Fibroblast of villous mesenchyme (primary cell): ENCODE results near the gene KY. TPM values are rescaled to one million over a fixed set of nuclear protein-coding genes. Genes with fewer than 3 reads are reported as not detected.

Experiments
- DNase-seq: peaks from one replicate; pipeline ENCODE4 v3.0.0-alpha.2; 2010; ENCODE audit warnings: low read depth
- H3K4me3 ChIP-seq: 2 replicates; pipeline ENCODE4 v1.5.1; 2011; ENCODE audit warnings: low read depth, mild to moderate bottlenecking, low read length
- total RNA-seq: library from RNA; depleted of rRNA; stranded (reverse); fragments of >200 nt; gene quantifications from 2 replicates; pipeline ENCODE4 v1.2.3, GENCODE V29; 2012
- TF ChIP-seq, protein P1 (sequence below): IDR thresholded peaks from 2 replicates; pipeline ENCODE4 v1.5.1; 2012; ENCODE audit warnings: low read depth, mild to moderate bottlenecking, low read length; ENCODE audit not compliant: insufficient read depth

The KY gene
- total RNA-seq, 1 donor = not detected

DNA sequence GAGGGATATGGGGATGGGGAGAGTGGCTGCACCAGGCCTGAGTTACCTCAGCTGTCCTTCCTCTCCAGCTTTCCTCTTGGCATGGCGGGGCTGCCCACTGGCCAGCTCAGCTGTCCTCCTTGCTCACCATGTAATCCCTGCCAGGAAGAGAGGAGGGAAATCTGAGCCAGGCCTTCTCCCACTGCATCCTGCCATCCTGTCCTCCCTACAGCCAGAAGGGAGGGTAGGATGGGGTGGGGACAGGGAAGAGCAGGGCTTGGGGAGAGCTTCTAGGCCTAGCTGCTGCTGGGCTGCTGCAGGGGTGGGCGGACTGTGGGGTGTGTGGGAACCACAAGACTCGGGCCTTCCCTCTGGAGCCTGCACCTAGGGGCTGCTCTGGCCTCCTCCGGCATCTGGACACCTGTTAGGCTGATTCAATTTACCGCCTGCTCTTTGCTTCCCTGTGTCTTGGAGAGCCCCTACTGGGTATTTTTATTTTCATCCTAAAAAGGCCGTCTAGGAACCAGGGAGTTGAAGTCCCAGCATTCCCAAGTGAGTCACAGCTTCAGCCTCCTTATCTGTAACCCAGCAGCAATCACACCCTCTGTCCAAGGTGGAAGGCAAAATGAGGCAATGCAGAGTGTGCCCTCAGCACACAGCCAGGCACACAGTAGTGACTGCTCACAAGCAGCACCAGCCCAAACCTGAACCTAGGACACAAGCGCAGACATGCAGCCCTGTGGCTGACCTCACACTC is 13.1 kb upstream of the KY start:
- H3K4me3 ChIP-seq = no peak overlapping the region
- TF ChIP-seq, protein P1, sequence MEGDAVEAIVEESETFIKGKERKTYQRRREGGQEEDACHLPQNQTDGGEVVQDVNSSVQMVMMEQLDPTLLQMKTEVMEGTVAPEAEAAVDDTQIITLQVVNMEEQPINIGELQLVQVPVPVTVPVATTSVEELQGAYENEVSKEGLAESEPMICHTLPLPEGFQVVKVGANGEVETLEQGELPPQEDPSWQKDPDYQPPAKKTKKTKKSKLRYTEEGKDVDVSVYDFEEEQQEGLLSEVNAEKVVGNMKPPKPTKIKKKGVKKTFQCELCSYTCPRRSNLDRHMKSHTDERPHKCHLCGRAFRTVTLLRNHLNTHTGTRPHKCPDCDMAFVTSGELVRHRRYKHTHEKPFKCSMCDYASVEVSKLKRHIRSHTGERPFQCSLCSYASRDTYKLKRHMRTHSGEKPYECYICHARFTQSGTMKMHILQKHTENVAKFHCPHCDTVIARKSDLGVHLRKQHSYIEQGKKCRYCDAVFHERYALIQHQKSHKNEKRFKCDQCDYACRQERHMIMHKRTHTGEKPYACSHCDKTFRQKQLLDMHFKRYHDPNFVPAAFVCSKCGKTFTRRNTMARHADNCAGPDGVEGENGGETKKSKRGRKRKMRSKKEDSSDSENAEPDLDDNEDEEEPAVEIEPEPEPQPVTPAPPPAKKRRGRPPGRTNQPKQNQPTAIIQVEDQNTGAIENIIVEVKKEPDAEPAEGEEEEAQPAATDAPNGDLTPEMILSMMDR = no peak
- DNase-seq = no peak

DNA sequence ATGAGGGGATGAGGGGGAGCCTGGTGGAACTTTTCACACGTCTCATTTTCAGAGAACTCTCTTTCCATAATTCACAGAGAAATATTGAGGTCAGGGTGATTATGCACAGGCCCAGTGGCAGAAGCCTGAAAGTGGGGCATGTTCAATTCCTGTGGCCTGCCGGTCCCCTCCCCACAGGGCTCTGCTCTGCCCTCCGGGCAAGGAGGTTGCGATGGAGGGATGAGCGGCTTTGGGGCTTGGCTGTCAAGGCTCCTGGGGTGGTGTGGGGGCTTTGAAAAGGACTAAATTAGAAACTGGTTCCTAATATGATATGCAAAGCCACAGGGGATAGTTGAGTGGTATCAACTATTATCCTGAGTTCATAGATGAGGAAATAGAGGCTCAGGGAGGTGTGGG is 9.2 kb upstream of the KY start:
- H3K4me3 ChIP-seq = no peak overlapping the region
- DNase-seq = no peak
- TF ChIP-seq, protein P1 = no peak

DNA sequence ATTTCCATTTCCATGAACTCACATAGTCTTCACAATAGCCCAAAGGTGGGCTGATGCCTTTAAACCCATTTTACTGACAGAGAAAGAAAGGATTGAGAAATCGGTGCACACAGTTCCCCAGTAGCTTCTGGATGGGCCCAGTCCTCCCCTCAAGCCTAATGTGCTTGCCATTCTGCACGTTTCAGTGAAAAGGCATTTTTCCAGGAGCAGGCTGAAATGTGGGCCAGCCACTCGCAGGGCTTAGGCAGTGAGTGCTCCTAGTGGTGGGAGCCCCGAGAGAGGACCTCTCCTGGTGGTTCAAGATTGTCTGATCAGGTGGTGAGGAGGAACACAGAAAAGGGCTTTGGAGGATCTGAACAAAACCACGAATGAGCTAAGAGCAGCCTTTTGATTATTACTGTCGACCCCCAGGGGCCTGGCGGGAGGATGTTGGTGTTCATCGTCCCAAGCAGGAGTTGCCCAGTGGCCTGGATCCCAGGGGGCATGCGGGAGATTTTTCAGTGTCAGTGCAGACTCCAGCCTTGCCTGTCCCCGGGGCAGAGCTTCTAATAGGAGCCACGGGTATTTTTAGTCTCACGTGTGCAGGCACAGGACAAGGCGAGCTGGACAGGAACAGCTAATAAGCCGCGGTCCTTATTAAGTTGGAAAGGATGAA is 8.7 kb upstream of the KY start:
- TF ChIP-seq, protein P1 = no peak
- no peak for DNase-seq
- H3K4me3 ChIP-seq = no peak overlapping the region

DNA sequence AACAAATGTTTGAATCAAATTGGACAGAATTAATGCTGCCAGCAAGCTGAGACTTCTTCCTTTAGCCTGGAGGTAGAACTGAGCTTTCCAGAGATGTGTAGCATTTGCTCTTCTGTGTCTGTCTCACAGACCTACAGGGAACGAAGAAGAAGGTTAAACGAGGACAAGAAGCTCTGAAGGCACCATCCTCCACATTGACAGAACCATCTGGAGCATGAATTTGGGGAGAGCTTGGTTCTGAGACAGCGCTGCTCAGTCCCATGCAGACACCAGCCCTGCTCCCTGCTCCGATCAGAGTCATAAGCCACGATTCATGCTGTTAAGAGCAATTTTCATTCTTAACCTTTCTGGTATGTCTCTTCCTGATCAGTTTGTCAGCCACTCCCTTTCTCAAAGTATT is 7.7 kb upstream of the KY start:
- H3K4me3 ChIP-seq = no peak overlapping the region
- DNase-seq = no peak
- TF ChIP-seq, protein P1 = no peak

DNA sequence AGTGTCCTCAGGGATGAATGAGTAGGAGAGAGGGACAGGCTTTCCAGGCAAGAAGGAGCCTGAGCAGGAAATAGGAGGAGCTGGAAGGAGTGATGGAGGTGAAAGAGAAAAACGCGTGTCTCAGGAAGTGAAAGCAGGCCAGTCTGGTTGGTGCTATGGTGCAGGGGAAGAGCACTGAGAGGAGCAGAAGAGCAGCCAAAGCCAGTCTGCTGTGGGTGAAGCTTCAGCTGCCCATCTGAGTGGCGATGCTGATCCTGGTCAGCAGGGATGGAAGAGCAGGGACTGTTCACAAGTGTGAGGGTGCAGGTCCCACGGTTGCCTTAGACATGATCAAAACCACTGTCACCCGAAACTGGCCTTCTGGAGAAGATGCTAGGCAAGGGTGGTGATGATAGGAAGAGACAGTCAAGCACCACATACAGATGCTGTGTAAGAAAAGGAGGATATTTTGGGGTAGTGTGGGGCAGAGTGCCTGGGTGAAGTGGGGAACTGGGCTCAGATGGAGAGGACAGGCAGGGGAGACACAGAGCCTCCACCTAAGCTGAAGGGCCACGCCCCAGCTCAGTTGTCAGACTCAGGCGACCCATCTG is 5.5 kb upstream of the KY start:
- TF ChIP-seq, protein P1 = no peak
- H3K4me3 ChIP-seq = no peak overlapping the region
- DNase-seq = no peak

DNA sequence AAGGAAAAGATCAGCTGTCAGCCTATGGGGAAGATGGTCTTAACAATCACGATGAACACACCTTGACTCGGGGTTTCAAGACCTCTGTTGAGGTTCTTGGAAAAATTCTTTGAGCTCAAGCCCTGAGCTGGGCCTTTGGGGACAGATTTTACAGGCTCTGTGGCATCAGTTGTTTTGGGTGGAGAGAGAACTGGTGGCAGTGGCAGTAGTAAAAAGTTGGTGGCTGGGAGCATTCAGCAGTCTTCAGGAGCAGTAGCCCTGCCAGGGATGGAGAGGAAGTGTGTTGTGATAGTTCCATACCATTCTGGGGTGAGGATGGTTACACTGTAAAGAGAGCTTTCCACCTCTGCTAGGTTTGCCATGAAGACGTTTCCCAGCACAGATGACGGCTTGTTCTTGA is 4.9 kb upstream of the KY start:
- TF ChIP-seq, protein P1 = no peak
- DNase-seq = no peak
- no peak overlapping the region for H3K4me3 ChIP-seq
